ENCODE results near the gene PVR.

The PVR gene

GRCh38 chr19:44696939-44697669 is 53.4 kb downstream of the PVR start:
- DNase-seq (ENCODE audit: extremely low read depth, low read depth), result no peak
- no peak for TF ChIP-seq CTCF (IDR thresholded peaks at IDR 0.05; ENCODE audit: low read depth, low read length)

- TF ChIP-seq CTCF (IDR thresholded peaks at IDR 0.05; ENCODE audit: low read depth, low read length), result no peak
- no peak for DNase-seq (ENCODE audit: extremely low read depth, low read depth)
Observed at GRCh38 chr19:44697670-44698034, 53.9 kb downstream of the PVR start.

- DNase-seq (ENCODE audit: extremely low read depth, low read depth), result no peak
- no peak for TF ChIP-seq CTCF (IDR thresholded peaks at IDR 0.05; ENCODE audit: low read depth, low read length)
Observed at GRCh38 chr19:44698492-44699201, 54.9 kb downstream of the PVR start, which contains the start of gene CEACAM16. CEACAM16 (plus strand) TSS chr19:44699151; CDS start chr19:44701457, 2,306 bp downstream.

- TF ChIP-seq CTCF (IDR thresholded peaks at IDR 0.05; ENCODE audit: low read depth, low read length), result no peak
- DNase-seq (ENCODE audit: extremely low read depth, low read depth), result no peak
Observed at GRCh38 chr19:44700547-44700946, 56.8 kb downstream of the PVR start.

- DNase-seq (ENCODE audit: extremely low read depth, low read depth), result no peak
- no peak for TF ChIP-seq CTCF (IDR thresholded peaks at IDR 0.05; ENCODE audit: low read depth, low read length)
Observed at GRCh38 chr19:44701228-44701627, 57.5 kb downstream of the PVR start.

- TF ChIP-seq CTCF (IDR thresholded peaks at IDR 0.05; ENCODE audit: low read depth, low read length), result no peak
- no peak for DNase-seq (ENCODE audit: extremely low read depth, low read depth)
Observed at GRCh38 chr19:44702551-44703176, 59.0 kb downstream of the PVR start.
